ENCODE data around the gene PLA2G12A.

Gene PLA2G12A

GRCh38 chr4:109662116-109662515 is 67.8 kb downstream of the PLA2G12A start:
- Histone ChIP-seq H3K27ac (ENCODE audit: low read length) (no peak overlapping the region), H3K4me3 (ENCODE audit: low read length) (no peak overlapping the region), H4K20me1 (ENCODE audit: insufficient read depth, low read length) (no peaks in the 10 kb centered on the region), H2AFZ (ENCODE audit: low read depth, low read length) (no peak overlapping the region), H3K4me2 (ENCODE audit: low read length) (no peak overlapping the region), H3K36me3 (replicated peaks; ENCODE audit: low read depth, low read length) (no peaks in the 10 kb centered on the region), H3K9ac (ENCODE audit: low read length) (no peak overlapping the region), H3K27me3 (ENCODE audit: low read depth, low read length) (no peaks in the 10 kb centered on the region), H3K9me3 (ENCODE audit: insufficient read depth, low read length) (no peaks in the 10 kb centered on the region), H3K4me1 (ENCODE audit: low read length) (no peaks in the 10 kb centered on the region), H3K79me2 (ENCODE audit: low read length) (peaks cover 4% of the 10 kb centered on the region; the same call in 1 of the 2 replicates)
- no peak for TF ChIP-seq CTCF (IDR thresholded peaks at IDR 0.05; ENCODE audit: low read depth, low read length)
- no peak for TF ChIP-seq EZH2phosphoT487 (IDR thresholded peaks at IDR 0.05; ENCODE audit: low read depth)
